ENCODE results near the gene PRICKLE2. TPM values are rescaled to one million over a fixed set of nuclear protein-coding genes. Genes with fewer than 3 reads are reported as not detected.

The PRICKLE2 gene
- polyA plus RNA-seq, 3 donors, result not detected

DNA sequence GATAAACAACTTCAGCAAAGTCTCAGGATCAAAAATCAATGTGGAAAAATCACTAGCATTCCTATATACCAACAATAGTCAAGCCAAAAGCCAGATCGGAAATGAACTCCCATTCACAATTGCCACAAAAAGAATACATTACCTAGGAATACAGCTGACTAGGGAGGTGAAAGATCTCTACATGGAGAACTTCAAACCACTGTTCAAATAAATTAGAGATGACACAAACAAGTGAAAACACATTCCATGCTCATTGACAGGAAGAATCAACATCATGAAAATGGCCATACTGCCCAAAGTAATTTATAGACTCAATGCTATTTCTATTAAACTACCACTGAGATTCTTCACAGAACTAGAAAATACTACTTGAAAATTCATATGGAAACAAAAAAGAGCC, 107.8 kb downstream of the PRICKLE2 start:
- Mint-ChIP-seq H3K4me1 (no peaks in the 10 kb centered on the region), H3K27ac (no peak overlapping the region), H3K4me3 (no peak overlapping the region), H3K9me3 (peaks cover 7 to 21% (median 10%) of the 10 kb centered on the region in 7 donors), H3K27me3 (ENCODE audit: low read depth in 3 of 3) (peaks cover 0 to 4% (median 1%) of the 10 kb centered on the region in 3 donors), H3K36me3 (no peaks in the 10 kb centered on the region)
- H4K20me1 ChIP-seq (ENCODE audit: insufficient read depth, low read length), result no peaks in the 10 kb centered on the region
- H3K4me2 ChIP-seq (replicated peaks; ENCODE audit: extremely low read depth, low read length, poor library complexity, severe bottlenecking), result no peak overlapping the region
- no peak overlapping the region for H3K27ac ChIP-seq (ENCODE audit: low read depth in 1 of 2, low read length in 2 of 2)
- no peaks in the 10 kb centered on the region for H3K4me1 ChIP-seq (ENCODE audit: control insufficient read depth in 1 of 2, insufficient read depth in 2 of 2, low read length in 2 of 2)
- H2AFZ ChIP-seq (ENCODE audit: insufficient read depth, low read depth, low read length, poor library complexity, severe bottlenecking), result no peak overlapping the region
- TF ChIP-seq, protein P1, sequence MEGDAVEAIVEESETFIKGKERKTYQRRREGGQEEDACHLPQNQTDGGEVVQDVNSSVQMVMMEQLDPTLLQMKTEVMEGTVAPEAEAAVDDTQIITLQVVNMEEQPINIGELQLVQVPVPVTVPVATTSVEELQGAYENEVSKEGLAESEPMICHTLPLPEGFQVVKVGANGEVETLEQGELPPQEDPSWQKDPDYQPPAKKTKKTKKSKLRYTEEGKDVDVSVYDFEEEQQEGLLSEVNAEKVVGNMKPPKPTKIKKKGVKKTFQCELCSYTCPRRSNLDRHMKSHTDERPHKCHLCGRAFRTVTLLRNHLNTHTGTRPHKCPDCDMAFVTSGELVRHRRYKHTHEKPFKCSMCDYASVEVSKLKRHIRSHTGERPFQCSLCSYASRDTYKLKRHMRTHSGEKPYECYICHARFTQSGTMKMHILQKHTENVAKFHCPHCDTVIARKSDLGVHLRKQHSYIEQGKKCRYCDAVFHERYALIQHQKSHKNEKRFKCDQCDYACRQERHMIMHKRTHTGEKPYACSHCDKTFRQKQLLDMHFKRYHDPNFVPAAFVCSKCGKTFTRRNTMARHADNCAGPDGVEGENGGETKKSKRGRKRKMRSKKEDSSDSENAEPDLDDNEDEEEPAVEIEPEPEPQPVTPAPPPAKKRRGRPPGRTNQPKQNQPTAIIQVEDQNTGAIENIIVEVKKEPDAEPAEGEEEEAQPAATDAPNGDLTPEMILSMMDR (IDR thresholded peaks at IDR 0.05), result no peak
- intact Hi-C loops (cut with micrococcal nuclease), result no loop called here
- DNase-seq, result no peak
- no CpG with 5 or more reads among the region's 1 CpG for WGBS (ENCODE audit: insufficient coverage)
- H3K27me3 ChIP-seq (ENCODE audit: control insufficient read depth in 2 of 2, insufficient read depth in 2 of 2, low read length in 2 of 2), result no peaks in the 10 kb centered on the region
- H3K4me3 ChIP-seq (replicated peaks in 1 of 3; ENCODE audit: low read depth in 2 of 3, low read length in 3 of 3), result no peak overlapping the region
- peaks cover 0 to 13% of the 10 kb centered on the region in 2 donors for H3K9me3 ChIP-seq (replicated peaks in 1 of 2; ENCODE audit: control insufficient read depth in 1 of 2, insufficient read depth in 1 of 2, low read length in 2 of 2)
- no peaks in the 10 kb centered on the region for H3K36me3 ChIP-seq (replicated peaks in 1 of 2; ENCODE audit: control insufficient read depth in 1 of 2, insufficient read depth in 2 of 2, low read length in 2 of 2)
- H3K79me2 ChIP-seq (ENCODE audit: insufficient read depth, low read length), result no peaks in the 10 kb centered on the region
- H3K9ac ChIP-seq (ENCODE audit: insufficient read depth, low read length, poor library complexity, severe bottlenecking), result no peak overlapping the region

DNA sequence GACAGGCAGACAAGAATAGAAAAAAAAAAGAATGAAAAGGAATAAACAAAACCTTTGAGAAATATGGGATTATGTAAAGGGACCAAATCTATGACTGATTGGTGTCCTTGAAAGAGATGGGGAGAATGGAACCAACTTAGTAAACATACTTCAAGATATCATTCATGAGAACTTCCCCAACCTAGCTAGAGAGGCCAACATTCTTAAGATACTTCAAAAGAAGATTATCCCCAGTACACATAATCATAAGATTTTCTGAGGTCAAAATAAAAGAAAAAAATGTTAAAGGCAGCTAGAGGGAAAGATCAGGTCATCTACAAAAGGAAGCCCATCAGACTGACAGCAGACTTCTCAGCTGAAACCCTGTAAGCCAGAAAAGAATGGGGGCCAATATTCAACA, 110.6 kb downstream of the PRICKLE2 start:
- peaks cover 0 to 13% of the 10 kb centered on the region in 2 donors for H3K9me3 ChIP-seq (replicated peaks in 1 of 2; ENCODE audit: control insufficient read depth in 1 of 2, insufficient read depth in 1 of 2, low read length in 2 of 2)
- no peaks in the 10 kb centered on the region for H4K20me1 ChIP-seq (ENCODE audit: insufficient read depth, low read length)
- Mint-ChIP-seq H3K9me3 (peaks cover 7 to 22% (median 12%) of the 10 kb centered on the region in 7 donors), H3K4me3 (no peak overlapping the region), H3K36me3 (no peaks in the 10 kb centered on the region), H3K27ac (no peak overlapping the region), H3K27me3 (ENCODE audit: low read depth in 3 of 3) (peaks cover 0 to 4% (median 2%) of the 10 kb centered on the region in 3 donors), H3K4me1 (no peaks in the 10 kb centered on the region)
- intact Hi-C loops (cut with micrococcal nuclease), result no loop called here
- TF ChIP-seq, protein P1 (IDR thresholded peaks at IDR 0.05), result no peak
- no peak overlapping the region for H3K27ac ChIP-seq (ENCODE audit: low read depth in 1 of 2, low read length in 2 of 2)
- H2AFZ ChIP-seq (ENCODE audit: insufficient read depth, low read depth, low read length, poor library complexity, severe bottlenecking), result no peak overlapping the region
- no peaks in the 10 kb centered on the region for H3K4me1 ChIP-seq (ENCODE audit: control insufficient read depth in 1 of 2, insufficient read depth in 2 of 2, low read length in 2 of 2)
- H3K36me3 ChIP-seq (replicated peaks in 1 of 2; ENCODE audit: control insufficient read depth in 1 of 2, insufficient read depth in 2 of 2, low read length in 2 of 2), result no peaks in the 10 kb centered on the region
- H3K27me3 ChIP-seq (ENCODE audit: control insufficient read depth in 2 of 2, insufficient read depth in 2 of 2, low read length in 2 of 2), result no peaks in the 10 kb centered on the region
- H3K4me3 ChIP-seq (replicated peaks in 1 of 3; ENCODE audit: low read depth in 2 of 3, low read length in 3 of 3), result no peak overlapping the region
- no peak overlapping the region for H3K9ac ChIP-seq (ENCODE audit: insufficient read depth, low read length, poor library complexity, severe bottlenecking)
- no peak for DNase-seq
- no peak overlapping the region for H3K4me2 ChIP-seq (replicated peaks; ENCODE audit: extremely low read depth, low read length, poor library complexity, severe bottlenecking)
- H3K79me2 ChIP-seq (ENCODE audit: insufficient read depth, low read length), result no peaks in the 10 kb centered on the region

Measured in CD14-positive monocyte (primary cell).